HG02840 (cell line): ENCODE data around the gene B4GALT3.

Experiments
- ATAC-seq: cut with Tn5 transposase; IDR thresholded peaks from one replicate; pipeline ENCODE4 v1.9.1; 2021; ENCODE audit warnings: mild to moderate bottlenecking, moderate library complexity, moderate number of reproducible peaks; ENCODE audit not compliant: unreplicated experiment, low FRiP score

The B4GALT3 gene

DNA sequence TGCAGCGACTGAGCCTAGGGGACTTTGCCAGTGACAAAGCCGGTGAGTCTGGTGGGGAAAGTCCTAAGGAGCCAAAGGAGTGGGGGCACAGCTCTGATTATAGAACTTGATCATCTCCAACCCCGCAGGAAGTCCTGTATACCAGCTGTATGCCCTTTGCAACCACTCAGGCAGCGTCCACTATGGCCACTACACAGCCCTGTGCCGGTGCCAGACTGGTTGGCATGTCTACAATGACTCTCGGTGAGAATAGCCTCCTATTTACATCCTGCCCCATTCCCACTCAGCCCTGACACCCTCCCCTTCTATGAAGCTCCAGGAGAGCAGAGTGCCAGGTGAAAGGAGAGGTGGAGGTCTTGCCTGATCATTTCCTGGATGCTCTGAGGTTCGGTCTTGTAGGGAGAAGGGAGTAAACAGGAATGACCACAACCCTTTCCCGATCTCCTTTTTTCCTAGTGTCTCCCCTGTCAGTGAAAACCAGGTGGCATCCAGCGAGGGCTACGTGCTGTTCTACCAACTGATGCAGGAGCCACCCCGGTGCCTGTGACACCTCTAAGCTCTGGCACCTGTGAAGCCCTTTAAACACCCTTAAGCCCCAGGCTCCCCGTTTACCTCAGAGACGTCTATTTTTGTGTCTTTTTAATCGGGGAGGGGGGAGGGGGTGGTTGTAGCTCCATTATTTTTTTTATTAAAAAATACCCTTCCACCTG, 12.3 kb downstream of the B4GALT3 start:
- ATAC-seq = no peak

DNA sequence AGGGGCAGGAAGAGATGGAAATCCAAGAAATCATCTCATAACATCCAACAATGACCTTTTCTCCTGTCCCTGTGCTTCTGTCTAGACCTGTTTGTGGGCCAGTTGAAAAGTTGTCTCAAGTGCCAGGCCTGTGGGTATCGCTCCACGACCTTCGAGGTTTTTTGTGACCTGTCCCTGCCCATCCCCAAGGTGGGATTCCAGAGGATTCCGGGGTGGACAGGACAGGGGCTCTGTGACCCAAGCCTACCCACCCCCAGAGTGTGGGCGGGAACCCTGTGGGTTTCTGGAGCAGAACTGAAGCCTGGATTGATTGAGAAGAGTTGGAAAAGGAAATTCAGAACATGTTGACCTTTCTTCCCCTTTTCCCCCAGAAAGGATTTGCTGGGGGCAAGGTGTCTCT, 13.5 kb downstream of the B4GALT3 start:
- no peak for ATAC-seq

- no peak for ATAC-seq
Measured at GRCh38 chr1:161162806-161163205, 14.5 kb downstream of the B4GALT3 start.

DNA sequence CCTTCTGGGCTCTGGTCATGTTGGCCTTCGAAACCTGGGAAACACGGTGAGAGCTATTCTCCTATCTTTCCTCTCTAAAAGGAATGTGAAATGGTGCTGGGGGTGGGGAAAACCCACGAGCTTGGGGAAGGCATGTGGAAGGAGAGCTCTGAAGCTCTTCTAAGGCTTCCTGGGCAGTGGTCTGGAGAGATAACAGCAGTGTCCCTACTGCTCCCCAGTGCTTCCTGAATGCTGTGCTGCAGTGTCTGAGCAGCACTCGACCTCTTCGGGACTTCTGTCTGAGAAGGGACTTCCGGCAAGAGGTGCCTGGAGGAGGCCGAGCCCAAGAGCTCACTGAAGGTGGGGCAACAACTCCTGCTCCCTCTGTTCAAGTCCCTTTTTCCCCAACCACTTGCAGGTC, 15.3 kb downstream of the B4GALT3 start:
- ATAC-seq = no peak

- no peak for ATAC-seq
Measured at GRCh38 chr1:161161652-161162051, 15.7 kb downstream of the B4GALT3 start.

- no peak for ATAC-seq
Measured at GRCh38 chr1:161160671-161161145, 16.6 kb downstream of the B4GALT3 start.

- ATAC-seq = no peak
Measured at GRCh38 chr1:161159913-161160243, 17.4 kb downstream of the B4GALT3 start.

GRCh38 chr1:161159087-161159912, 18.0 kb downstream of the B4GALT3 start, which contains the start of gene USP21:
Gene USP21 (plus strand): TSS chr1:161159500. CDS start chr1:161160641, 1,141 bp downstream.
- peak; percentile 83 for ATAC-seq

DNA sequence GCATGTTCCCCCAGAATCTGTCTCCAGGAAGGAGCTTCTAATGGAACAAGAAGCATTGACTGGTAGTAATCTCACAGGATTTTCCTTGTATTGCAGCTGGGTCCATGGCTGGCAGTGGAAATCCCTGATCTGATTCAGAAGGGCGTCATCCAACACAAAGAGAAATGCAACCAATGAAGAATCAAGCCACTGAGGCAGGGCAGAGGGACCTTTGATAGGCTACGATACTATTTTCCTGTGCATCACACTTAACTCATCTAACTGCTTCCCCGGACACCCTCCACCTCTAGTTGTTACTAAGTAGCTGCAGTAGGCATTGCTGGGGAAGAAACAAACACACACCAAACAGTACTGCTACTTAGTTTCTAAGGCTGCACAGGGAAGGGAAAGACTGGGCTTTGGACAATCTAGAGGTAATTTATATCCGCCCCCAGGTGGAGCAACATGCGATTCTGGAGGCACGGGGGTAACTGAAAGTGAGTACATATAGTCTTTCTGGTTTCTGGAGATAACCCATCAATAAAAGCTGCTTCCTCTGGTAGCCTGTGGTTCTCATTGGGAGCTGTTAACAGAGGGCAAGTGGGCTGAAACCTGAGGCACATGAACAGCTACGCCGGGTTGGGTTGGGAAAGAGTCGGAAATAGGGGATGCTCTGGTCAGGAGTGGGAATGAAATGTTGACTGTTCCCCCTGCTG, 18.8 kb downstream of the B4GALT3 start:
- no peak for ATAC-seq

- ATAC-seq = no peak
Measured at GRCh38 chr1:161157867-161158266, 19.4 kb downstream of the B4GALT3 start.

DNA sequence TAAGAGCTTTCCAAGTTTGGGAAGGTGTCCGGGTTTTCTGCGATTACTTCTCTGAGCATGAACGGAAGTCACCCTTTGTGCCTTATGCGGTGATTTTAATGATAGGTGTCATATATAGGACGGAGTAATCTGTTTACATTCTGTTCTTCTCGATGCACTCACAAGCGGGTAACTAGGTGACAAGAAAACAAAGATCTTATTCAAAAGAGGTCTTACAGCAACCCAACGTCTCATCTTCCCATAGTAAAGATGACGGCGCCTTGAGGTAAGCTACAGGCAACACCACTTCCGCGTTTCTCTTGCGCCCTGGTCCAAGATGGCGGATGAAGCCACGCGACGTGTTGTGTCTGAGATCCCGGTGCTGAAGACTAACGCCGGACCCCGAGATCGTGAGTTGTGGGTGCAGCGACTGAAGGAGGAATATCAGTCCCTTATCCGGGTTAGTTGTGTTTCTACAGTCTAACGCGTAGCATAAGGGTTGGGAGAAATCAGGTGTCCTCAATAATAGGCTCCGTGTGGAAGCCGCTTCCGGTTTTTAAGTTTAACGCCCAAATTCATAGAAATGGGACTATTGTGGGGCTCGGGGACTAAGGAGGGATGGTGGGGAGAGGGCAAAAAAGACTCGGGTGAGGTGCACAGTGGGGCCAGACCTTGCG, 23.5 kb downstream of the B4GALT3 start, which contains the start of gene UFC1:
UFC1 (plus strand) TSS at position 297 of the 656 bp plus-strand sequence; CDS start at position 317, 20 bp downstream.
- peak; percentile 84 for ATAC-seq

- no peak for ATAC-seq
Measured at GRCh38 chr1:161153176-161153575, 24.1 kb downstream of the B4GALT3 start.

DNA sequence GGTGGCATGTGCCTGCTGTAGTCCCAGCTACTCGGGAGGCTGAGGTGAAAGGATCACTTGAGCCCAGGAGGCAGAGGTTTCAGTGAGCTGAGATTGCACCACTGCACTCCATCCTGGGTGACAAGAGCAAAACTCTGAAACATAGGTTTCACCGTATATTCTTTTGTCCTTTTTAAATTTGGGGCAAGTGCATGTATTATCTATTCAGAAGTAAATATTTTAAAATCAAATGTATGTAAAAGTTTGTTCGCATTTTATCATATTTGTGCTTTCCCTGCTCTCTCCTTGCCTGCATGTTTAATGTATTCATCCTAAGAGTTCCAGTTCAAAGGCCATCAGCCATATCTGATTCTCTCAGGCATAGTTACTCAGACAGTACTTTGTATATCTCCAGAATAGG, 31.5 kb downstream of the B4GALT3 start:
- ATAC-seq = no peak

DNA sequence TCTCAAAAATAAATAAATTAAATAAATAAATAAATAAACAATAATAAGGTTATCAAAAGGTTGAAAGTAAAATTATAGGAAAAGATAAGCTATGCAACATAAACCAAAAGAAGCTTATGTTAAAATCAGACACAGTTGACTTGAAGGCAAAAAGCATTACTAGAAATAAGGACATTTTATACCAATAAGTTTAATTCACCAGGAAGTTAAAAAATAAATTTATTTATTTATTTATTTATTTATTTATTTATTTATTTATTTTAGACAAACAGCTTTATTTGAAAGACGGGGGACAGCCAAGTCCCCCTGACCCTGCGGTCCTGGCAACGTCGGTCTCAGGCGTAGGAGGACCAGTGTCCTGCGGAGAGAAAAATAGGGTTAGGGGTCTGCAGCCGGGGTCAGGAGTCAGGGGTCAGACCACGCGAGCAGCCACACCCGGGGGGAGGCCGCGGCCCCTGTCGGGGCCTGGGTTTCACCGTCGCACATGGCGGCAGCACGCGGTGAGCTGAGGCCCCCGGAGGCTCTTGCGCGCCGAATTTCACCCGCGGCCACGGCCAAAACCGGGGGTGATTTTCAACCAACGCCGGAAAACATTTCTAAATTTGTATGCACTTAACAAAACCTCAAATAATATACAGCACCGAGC, 36.4 kb downstream of the B4GALT3 start:
- no peak for ATAC-seq

DNA sequence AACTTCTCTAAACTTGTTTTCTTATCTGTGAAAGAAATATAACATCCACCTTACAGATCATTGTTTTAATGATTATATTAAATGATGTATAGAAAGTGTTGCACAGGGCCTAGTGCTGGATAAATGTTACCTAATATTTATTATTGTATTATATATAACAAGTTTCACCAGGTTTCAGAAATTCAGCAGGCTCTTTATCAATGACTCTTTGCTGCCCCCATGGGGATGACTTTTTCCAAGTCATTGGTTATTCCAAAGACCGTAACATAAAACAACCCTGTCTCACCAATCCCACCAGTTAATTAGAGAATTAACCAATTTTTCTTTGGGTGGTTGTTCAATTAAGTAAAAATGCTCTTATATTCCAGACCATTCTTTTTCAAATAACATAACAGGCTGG, 37.5 kb downstream of the B4GALT3 start:
- ATAC-seq = no peak

DNA sequence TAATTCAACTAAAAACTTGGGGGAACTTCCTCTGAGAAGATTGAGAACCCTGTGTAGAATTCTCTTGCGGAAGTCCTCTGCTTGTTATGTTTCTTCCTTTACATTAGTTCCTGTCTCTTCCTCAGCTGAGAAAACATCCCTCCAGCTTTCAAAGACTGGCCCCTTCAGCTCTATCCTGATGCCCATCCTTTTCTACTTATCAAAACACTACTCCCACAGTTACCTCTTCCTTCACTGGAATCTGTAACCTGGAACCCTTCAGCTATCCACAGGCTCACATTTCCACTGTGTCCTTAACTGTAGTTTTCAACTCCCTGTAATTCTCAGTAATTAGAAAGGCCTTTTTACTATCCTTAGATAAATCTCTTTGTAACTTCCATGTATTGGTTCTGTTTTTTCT, 38.9 kb downstream of the B4GALT3 start:
- ATAC-seq = no peak

DNA sequence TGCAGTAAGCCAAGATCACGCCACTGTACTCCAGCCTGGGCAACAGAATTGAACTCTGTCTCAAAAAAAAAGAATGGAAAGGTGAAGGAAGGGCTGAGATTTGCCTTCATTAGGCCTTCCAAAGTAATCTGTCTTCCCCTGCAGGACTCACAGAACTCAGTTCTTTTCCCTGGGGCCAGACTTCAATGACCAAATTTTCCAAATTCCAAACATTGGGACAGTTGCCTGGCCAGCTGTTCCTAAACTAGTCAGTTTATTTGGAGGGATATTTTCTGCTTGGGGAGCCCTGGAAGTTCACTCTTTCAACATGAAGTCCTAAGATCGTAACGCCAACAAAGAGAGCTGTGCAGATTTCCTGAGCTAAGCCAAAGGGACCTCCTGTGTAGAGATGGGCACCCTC, 39.4 kb downstream of the B4GALT3 start:
- no peak for ATAC-seq

- no peak for ATAC-seq
Measured at GRCh38 chr1:161133220-161133740, 44.0 kb downstream of the B4GALT3 start.

GRCh38 chr1:161132410-161133219, 44.7 kb downstream of the B4GALT3 start, which contains the start of gene DEDD:
Gene DEDD (minus strand): TSS chr1:161132667. CDS start chr1:161124462, 8,205 bp downstream.
- ATAC-seq = peak; percentile 96
